GM19455 (cell line): Measurements from ENCODE around the gene OR6A2.
A peak's percentile ranks its signal among the peaks of the same experiment; 100 is the strongest.
"Not testable (repeated sequence)": the region's sequence is repeated elsewhere in the genome, so short reads cannot be mapped to it uniquely, and the experiment has no call there.

Source experiments
- ATAC-seq: cut with Tn5 transposase; IDR thresholded peaks from one replicate; pipeline ENCODE4 v1.9.1; 2021; ENCODE audit not compliant: unreplicated experiment

Gene OR6A2

GRCh38 chr11:6799402-6799801 lies at the start of gene OR6A2:
Gene OR6A2 (minus strand): TSS chr11:6799689. CDS start chr11:6795708, 3,981 bp downstream.
- no peak for ATAC-seq

DNA sequence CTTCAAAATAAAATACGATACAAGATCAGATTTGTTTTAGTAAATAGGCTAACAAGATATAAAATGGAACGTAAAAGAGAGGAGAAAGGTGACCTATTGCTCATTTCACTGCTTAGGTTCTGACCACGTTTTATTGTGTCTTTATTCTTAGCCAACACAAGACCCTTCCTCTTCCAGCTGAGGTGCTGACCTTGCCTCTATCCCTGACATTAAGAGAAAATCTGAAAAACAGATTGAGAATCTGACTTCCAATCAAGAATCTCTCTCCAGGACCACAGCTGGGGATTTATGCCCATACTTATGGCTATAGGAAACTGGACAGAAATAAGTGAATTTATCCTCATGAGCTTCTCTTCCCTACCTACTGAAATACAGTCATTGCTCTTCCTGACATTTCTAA lies 45.9 kb upstream of the OR6A2 start, which contains the start of gene OR10A5:
Gene OR10A5, plus strand, starts transcription at position 301 of the 400 bp plus-strand sequence. Its CDS starts 0 bp downstream, at position 301.
- ATAC-seq: no peak

DNA sequence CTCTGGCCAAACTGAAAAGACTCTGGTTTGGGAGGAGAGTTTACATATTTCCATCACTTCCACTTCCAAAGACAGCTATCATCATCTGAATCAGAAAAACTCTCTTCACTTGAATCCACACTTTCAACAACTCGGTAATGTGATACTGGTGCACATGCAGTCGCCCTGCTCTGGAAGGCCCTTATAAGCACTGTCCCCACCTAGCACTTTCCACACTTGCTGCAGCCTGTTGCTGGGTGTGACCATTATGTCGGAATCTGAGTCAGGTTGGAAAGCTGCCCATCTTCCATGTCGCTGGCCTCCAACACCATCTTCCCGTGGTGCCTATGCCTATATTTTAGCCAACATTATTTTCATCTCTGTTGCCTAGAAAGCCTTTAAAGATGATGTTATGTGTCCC lies 44.9 kb upstream of the OR6A2 start:
- ATAC-seq: no peak

DNA sequence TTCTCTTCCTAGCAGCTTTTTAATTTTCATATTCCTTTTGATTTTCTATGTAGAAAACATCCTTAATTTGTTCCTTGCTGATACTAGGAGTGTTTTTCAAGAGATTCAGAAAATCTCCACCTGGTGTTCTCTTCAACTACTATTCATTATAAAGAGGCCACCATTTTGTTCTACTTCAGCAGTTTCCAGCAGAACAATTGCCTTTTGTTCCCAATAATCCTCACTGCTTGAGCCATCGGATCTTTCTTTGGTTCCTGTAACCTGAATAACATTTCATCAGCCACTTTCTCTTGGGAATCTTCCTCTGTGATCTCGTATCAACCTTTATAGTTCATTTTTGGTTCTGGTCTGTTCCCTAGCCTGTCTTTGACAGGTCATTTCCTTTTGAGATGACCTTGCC lies 44.2 kb upstream of the OR6A2 start:
- no peak for ATAC-seq

DNA sequence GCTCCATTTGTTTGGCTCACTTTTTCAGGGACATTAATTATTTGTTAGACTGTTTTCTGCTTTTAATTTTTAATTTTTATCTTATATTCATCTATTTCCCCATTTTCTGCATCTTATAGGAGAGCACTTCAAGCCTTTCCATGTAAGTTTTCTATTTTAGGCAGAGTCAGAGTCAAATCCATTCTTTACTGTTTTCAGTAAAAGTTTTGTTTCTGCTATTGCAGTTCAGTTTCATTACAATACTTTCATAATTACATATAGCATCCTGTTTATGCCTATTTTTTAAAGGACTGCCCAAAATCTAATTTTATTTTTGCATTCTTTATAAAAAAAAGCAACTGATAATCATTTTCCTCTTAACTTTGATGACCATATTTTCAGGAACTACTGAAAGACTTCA lies 42.2 kb upstream of the OR6A2 start:
- ATAC-seq: no peak

GRCh38 chr11:6834021-6834420 lies 34.5 kb upstream of the OR6A2 start:
- no peak for ATAC-seq

DNA sequence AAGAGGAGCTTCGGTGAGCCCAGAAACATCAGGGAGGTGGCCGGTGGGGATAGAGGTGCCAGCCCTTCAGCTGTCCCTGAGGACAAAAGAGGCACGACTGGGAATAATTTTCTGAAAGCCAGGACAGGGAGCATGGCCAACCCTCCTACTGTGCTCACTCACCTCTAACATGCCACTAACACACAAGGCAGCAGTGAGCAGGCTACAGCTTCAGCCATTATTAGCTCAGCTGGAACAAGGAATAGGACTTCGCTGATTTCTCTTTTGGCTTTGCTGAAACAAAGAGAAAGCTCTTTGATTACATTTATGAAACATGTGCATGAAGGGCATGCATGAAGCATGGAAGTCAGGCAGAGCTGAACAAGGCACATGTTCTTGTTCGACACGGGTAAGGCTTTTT lies 33.9 kb upstream of the OR6A2 start:
- ATAC-seq: no peak

DNA sequence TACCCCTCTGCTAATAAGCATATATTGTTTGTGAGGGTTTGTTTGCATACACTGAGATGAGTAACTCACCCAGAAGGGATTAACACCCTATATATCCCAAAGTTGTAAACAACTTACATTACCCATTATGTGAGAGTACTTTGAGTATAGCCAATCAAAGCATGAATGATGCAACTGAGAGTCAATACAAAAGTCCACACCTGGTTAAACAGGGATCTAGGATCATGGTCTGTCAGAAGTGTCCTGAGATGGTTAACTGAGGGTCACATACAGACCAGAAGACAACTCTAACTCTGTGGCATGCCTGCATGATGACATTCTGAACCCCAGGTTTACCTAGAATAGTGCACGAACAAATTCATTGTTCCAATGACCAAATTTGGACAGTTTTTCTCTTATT lies 28.6 kb upstream of the OR6A2 start:
- no peak for ATAC-seq

GRCh38 chr11:6825231-6825744 lies 25.8 kb upstream of the OR6A2 start:
- no peak for ATAC-seq

DNA sequence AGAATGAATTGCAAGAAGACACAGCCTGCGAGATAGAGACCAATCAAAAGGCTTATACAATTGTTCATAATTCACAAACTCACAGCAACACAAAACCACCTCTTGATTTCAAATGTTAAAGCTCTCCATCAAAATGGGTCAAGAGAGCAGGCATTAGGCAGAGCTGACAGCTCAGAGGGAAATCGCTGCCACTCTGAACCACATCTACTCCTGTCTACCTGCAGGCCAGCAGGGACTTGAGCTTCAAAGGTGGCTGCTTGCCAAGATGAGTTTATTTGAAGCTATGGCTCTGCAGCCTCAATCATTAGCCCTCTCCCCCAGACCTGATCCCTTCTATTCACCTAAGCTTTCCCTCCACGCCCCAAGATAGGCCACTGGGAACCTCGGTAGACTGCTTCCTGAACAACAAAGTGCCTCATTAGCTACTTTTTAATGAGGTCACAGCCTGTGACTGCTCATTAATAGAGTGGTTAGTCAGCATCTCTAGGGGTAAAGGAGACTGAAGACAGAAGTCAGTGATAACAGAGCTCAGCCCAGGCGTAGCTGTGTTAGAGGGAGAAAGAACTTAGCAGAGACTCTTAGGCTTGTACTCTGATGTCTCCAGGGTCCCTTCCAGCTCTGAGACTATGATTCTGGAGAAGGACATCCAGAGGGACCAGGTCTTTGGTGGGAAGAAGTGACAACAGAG lies 24.8 kb upstream of the OR6A2 start:
- no peak for ATAC-seq

DNA sequence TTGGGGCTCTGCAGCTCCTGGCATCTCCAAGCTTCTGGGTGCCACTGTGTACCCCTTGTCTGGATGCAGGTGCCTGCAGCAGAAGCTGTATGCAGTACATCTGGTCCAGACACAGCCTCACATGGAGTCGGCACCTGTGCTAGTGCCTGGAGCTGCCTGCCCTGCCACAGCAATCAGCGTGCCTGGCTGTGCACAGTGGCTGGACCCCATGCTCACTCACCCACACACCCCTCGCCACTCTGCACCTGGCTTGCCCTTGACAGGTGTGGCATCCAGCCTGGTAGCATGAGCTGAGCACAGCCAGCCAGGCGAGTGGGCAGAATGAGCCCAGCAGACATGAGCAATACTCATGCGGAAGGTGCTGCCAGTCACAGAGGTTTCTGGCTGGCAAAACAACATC lies 19.5 kb upstream of the OR6A2 start:
- ATAC-seq: no peak

GRCh38 chr11:6817694-6818093 lies 18.2 kb upstream of the OR6A2 start:
- ATAC-seq: no peak

DNA sequence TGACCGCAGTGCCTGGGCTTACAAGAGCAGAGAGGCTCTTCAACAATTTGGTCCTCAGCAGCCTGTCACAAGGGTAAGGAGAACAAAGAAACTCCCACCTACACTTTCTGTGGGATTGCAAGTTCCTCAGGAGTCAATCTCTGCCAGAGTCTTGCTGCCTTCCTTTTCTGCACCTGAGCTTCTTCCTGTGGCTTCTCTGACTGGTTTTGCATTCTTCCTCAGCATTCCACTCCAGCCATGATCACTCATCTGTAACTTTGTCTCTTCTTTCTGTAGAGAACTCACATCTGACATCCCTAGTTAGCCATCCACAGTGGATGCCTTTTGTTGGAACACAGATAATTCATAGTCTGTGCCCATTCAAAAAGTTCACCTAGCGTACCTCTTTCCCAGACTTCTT lies 14.2 kb upstream of the OR6A2 start:
- no peak for ATAC-seq

DNA sequence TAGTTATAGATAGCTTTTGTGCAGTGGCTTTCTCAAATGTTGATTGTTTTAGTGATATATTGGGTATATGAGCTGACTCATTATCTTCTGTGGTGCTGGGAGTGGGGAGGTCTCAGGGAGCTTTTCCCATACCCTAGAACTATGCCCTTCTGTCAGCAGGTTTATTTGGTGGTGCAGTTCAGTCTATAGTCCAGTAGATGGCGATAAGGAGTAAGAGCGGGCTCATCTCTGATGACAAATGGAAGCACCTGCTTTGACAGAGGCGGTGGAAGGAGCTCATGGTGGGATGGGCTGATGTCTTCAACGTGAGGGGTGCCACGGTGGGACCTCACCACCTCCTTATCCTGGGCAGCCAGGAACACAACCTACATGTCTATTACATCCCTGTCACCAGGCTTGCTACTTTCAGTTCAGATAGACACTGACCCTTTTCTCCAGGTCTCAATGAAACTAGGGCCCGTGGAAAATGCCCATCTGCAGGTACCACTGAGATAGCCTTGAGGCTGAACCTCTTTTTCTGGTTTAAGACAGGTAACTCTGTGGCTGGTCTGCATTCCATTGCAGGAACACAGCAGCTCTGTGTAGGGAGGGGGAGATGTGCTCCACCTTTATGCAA lies 13.0 kb upstream of the OR6A2 start:
- peak; percentile 87 for ATAC-seq

DNA sequence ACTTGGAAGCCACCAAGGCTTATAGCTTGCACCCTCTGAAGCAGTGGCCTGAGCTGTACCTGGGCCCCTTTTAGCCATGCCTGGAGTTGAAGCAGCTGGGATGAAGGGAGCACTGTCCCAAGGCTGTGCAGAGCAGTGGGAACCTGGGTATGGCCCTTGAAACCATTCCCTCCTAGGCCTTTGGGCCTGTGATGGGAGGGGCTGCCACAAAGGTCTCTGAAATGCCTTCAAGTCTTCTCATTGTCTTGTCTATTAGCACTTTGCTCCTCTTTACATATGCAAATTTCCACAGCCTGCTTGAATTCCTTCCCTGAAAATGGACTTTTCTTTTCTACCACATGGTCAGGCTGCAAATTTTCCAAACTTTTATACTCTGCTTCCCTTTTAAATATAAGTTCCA lies 1.6 kb upstream of the OR6A2 start:
- not testable (repeated sequence) for ATAC-seq

DNA sequence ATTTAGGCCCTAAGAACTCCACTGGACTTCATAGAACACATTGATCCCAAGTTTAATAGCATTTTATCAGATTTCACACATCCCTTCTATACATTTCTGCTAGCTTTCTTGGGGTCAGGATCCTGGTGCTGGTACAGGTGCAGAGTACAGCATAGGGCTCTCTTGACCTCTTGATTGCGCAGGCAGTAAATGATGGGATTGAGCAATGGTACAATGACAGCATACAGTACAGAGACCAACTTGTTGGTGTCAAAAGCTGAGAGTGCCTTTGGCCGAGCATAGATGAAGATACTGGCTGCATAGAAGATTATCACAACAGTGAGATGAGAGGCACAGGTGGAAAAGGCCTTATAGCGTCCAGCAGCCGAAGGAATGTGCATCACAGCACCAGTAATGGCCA lies 4.8 kb downstream of the OR6A2 start:
- ATAC-seq: no peak

- ATAC-seq: no peak
Observed at GRCh38 chr11:6790546-6790945, 8.9 kb downstream of the OR6A2 start.

GRCh38 chr11:6782720-6783119 lies 16.8 kb downstream of the OR6A2 start, which contains the start of gene OR2AG1:
Gene OR2AG1 (plus strand): TSS chr11:6783020. CDS start chr11:6785038, 2,018 bp downstream.
- ATAC-seq: no peak

DNA sequence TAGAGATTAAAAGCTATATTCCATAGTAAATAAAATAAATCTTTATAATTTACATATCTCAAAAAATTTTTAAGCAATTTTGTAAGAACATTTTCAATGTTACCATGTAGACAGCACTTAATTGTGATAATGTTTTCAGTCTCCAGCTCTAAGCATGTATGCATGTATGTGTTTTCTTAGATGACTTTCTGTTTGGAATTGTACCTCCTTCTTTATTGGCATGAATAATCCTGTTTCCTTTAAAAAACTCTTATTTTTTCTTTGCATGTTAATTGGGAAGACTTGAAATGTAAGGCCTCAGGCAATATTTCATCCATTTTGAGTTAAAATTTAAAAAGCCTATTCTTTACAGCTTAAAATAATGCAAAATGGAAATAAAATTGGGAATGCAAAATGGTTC lies 18.7 kb downstream of the OR6A2 start:
- no peak for ATAC-seq

- no peak for ATAC-seq
Observed at GRCh38 chr11:6778518-6778917, 21.0 kb downstream of the OR6A2 start.

DNA sequence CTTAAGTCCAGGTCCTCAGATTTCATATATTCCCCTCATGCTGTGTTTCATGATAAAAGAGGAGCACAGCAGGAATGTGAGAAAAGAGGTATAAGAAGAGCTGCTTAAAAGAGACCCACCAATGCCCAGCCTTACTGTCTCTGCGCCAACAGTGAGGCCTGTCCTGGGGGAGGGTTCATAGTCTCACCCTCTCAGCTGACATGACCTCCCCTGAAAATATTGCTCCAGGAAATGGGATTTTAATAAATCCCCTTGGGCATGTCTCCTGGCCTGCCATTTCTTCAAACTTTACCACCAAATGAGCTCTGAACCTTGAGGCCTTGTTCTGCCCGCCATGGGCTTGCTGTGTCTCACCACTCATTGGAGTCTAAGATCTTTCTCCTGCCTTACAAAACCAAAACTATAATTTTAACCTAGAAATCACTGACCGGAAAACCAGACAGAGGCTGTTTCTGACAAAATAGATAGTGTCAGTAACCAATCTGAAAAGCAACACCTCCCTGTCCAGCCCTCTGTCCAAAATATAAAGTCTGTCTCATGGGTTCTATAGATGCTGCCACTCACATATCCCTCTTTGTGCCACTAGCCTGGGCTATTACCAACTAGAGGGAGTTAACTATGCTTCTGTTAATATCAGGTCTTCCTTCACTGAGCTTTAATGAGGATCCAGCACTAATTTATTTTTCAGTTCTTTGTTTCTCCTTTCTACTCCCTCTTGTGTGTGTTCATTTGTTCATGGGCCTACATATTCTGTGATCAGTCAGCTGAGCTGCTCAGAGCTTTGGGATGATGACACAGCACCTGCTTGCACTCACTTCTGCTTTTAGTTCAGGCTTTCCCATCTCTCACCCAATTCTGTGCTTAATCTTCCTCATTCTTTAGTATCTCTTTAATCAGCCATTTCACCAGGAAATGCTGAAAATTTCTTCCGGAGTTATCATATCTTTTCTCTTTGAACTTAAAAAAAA lies 27.3 kb downstream of the OR6A2 start, which contains the start of gene OR2AG2:
Gene OR2AG2, minus strand, starts transcription at position 51 of the 968 bp plus-strand sequence. CDS start 3,019 bp downstream, outside the sequence.
- ATAC-seq: peak; percentile 90
